ENCODE data around the gene CLPTM1.
A peak's percentile ranks its signal among the peaks of the same experiment; 100 is the strongest.

CLPTM1 gene

DNA sequence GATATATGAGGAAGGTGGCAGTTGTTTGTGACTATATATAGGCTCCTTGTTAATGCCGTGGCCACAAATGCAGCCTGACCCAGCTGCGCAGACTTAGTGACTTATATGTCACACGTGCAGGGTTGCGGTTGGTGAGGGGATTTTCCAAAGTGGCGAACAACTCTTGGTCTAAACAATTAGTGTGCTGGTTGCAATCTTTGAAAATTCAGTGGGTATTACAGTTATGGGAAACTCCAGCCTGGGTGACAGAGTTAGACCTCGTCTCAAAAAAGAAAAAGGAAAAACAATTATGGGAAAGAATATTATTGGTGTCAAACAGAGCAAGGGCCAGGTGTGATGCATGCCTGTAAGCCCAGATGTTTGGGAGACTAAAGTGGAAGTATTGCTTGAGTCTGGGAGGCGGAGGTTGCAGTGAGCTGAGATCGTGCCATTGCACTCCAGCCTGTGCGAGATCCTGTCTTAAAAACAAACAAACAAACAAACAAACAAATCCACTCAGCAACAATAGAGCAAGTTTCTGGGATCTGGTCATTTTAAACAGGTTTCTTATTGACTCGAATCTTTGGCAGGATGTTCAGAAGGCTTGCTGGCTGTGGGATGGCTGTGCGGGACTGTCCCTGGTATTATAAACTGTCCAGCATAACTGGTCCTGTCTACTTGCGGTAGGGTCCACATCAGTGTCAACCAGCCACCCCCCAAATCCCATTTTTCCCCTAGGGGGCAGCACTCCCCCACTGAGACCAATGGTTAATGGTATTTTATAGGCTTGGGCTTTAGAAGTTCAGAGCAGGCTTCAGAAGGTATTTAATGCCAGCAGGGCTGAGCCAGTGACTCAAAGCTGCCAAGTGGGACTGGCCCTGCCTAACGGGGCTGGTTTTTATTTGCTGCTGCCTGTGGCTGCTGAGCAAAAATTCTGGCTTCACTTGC, 61.5 kb downstream of the CLPTM1 start:
- peak; percentile 85 for DNase-seq (ENCODE audit: low spot score)

DNA sequence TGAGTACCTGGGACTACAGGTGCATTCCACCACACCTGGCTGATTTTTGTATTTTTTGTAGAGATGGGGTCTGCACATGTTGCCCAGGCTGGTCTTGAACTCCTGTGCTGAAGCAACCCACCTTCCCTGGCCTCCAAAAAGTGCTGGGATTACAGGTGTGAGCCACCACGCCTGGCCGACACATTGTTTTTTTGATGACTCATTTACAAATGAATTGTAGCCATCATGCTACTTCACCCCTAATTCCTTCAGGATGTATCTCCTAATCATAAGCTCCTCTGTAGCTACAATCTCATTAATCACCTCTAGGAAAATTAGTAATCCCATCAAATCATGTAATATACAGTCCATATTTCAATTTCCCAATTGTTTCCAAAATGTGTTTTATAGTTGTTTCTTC, 64.0 kb downstream of the CLPTM1 start:
- DNase-seq (ENCODE audit: low spot score) = no peak

DNA sequence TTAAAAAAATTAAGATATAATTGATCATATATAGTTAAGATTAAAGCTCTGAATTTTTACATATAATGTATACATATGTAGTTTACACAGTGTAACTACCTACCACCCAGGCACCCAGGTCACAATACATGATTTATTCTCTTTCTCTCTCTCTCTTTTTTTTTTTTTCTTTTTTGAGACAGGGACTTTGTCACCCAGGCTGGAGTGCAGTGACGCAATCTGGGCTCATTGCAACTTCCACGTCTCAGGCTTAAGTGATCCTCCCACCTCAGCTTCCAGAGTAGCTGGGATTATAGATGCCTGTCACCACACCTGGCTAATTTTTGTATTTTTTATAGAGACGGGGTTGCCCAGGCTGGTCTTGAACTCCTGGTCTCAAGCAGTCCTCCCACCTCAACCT, 64.9 kb downstream of the CLPTM1 start:
- no peak for DNase-seq (ENCODE audit: low spot score)

DNA sequence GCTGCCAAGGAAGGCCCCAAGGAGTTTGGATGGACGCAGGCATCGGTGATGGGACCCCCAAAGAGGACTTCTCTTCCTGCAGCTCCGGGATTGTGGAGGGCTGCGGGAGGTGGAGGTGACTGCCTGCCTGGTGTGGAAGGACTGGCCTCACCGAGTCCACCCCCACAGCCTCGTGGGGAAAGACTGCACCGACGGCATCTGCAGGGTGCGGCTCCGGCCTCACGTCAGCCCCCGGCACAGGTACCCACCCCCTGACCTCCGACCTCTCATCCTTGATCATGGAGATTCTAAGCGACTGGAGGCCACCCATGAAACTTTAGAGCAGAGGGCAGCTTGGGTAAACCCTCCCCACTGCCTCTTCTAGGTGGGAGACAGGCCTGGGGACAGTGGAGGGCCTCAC, 66.8 kb downstream of the CLPTM1 start:
- no peak for DNase-seq (ENCODE audit: low spot score)

- DNase-seq (ENCODE audit: low spot score) = no peak
These were observed 67.9 kb downstream of the CLPTM1 start for GRCh38 chr19:45023048-45023447.

DNA sequence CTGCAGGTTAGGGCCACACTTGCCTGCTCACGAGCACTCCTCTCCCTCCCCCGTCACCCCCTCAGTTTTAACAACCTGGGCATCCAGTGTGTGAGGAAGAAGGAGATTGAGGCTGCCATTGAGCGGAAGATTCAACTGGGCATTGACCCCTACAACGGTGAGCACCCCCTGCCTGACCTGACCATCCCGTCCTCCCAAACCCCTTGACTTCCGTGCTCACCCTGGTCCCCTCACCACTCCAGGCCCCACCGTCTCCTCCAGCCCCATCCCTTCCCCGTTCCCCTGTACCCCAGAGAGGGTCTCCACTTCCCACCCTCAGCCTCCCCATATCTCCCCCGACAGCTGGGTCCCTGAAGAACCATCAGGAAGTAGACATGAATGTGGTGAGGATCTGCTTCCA, 70.1 kb downstream of the CLPTM1 start:
- no peak for DNase-seq (ENCODE audit: low spot score)

DNA sequence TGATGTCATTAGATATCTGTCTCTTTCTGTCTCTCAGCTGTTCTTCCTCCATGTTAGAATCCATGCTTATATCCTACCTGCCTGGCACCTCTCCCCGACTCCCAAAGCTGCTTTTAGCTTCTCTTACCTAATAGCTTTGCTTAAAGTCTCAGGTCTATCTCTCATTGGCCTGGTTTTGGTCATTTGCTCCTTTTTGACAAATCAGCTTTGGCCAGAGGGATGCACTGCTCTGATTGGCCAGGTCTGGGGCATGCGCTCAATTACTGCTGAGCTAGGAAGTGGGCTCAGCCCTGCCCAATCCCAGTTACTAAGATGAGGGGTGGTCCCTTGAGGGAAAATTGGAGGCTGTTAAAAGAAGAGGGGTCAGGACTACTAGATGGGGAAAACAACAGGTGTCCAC, 72.2 kb downstream of the CLPTM1 start:
- no peak for DNase-seq (ENCODE audit: low spot score)

- no peak for DNase-seq (ENCODE audit: low spot score)
These were observed 75.6 kb downstream of the CLPTM1 start for GRCh38 chr19:45030825-45031224.

- no peak for DNase-seq (ENCODE audit: low spot score)
These were observed 77.2 kb downstream of the CLPTM1 start for GRCh38 chr19:45032421-45032820.

DNA sequence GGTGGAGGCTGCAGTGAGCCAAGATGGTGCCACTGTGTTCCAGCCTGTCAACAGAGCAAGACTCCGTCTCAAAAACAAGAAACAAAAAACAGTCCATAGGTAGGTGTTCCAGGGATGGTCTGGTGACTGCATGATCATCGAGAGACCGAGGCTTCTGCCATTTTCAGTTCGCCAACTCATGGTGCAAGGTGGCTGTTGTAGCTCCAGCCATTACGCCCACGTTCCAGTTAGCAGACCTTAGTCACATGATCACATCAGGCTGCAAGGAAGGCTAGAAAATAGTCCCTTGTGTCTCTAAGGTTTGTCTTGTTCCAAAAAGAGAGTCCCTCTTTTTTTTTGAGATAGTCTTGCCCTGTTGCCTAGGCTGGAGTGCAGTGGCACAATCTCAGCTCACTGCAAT, 80.6 kb downstream of the CLPTM1 start:
- DNase-seq (ENCODE audit: low spot score) = no peak

GRCh38 chr19:45037393-45038169, 82.4 kb downstream of the CLPTM1 start:
- no peak for DNase-seq (ENCODE audit: low spot score)

GRCh38 chr19:45038931-45039893, 84.0 kb downstream of the CLPTM1 start, which contains the start of gene CLASRP:
Gene CLASRP, plus strand, starts transcription at chr19:45039045. Its CDS starts 1,168 bp downstream, at chr19:45040213.
- peak; percentile 89 for DNase-seq (ENCODE audit: low spot score)

- no peak for DNase-seq (ENCODE audit: low spot score)
These were observed 85.0 kb downstream of the CLPTM1 start for GRCh38 chr19:45040059-45040771.

DNA sequence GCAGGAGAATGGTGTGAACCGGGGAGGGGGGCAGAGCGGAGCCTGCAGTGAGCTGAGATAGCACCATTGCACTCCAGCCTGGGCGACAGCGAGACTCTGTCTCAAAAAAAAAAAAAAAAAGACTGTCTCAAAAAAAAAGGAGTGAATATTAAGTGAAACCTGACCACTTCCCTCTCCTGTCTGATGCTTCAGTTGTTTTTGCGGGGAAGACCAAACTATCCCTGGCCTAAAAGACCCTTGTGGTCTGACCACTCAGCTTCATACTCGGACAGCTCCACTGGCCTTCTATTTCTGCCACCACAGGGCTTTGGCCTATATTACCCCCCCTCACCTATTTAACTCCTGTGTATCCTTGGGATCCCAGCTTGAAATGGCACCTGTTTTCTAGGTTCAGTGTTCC, 85.9 kb downstream of the CLPTM1 start:
- DNase-seq (ENCODE audit: low spot score) = no peak

Measured in HuH-7.5 (cell line).